Measurements from ENCODE around the gene CUEDC1. TPM values are rescaled to one million over a fixed set of nuclear protein-coding genes. Genes with fewer than 3 reads are reported as not detected.

The CUEDC1 gene
- total and polyA plus RNA-seq, 2 of the 13 experiments (the other 11 are each of a cell fraction or from before 2014, with no cell fraction given) = 7.4 to 12.9 TPM

GRCh38 chr17:57995076-57995956 is 40.1 kb upstream of the CUEDC1 start (continued):
- peak; percentile 5; the same call in 1 of the 2 replicates for TF ChIP-seq ZNF652 (CRISPR knock-in tag; IDR thresholded peaks at IDR 0.05; ENCODE audit: borderline replicate concordance, low read depth)
- TF ChIP-seq, protein P1, sequence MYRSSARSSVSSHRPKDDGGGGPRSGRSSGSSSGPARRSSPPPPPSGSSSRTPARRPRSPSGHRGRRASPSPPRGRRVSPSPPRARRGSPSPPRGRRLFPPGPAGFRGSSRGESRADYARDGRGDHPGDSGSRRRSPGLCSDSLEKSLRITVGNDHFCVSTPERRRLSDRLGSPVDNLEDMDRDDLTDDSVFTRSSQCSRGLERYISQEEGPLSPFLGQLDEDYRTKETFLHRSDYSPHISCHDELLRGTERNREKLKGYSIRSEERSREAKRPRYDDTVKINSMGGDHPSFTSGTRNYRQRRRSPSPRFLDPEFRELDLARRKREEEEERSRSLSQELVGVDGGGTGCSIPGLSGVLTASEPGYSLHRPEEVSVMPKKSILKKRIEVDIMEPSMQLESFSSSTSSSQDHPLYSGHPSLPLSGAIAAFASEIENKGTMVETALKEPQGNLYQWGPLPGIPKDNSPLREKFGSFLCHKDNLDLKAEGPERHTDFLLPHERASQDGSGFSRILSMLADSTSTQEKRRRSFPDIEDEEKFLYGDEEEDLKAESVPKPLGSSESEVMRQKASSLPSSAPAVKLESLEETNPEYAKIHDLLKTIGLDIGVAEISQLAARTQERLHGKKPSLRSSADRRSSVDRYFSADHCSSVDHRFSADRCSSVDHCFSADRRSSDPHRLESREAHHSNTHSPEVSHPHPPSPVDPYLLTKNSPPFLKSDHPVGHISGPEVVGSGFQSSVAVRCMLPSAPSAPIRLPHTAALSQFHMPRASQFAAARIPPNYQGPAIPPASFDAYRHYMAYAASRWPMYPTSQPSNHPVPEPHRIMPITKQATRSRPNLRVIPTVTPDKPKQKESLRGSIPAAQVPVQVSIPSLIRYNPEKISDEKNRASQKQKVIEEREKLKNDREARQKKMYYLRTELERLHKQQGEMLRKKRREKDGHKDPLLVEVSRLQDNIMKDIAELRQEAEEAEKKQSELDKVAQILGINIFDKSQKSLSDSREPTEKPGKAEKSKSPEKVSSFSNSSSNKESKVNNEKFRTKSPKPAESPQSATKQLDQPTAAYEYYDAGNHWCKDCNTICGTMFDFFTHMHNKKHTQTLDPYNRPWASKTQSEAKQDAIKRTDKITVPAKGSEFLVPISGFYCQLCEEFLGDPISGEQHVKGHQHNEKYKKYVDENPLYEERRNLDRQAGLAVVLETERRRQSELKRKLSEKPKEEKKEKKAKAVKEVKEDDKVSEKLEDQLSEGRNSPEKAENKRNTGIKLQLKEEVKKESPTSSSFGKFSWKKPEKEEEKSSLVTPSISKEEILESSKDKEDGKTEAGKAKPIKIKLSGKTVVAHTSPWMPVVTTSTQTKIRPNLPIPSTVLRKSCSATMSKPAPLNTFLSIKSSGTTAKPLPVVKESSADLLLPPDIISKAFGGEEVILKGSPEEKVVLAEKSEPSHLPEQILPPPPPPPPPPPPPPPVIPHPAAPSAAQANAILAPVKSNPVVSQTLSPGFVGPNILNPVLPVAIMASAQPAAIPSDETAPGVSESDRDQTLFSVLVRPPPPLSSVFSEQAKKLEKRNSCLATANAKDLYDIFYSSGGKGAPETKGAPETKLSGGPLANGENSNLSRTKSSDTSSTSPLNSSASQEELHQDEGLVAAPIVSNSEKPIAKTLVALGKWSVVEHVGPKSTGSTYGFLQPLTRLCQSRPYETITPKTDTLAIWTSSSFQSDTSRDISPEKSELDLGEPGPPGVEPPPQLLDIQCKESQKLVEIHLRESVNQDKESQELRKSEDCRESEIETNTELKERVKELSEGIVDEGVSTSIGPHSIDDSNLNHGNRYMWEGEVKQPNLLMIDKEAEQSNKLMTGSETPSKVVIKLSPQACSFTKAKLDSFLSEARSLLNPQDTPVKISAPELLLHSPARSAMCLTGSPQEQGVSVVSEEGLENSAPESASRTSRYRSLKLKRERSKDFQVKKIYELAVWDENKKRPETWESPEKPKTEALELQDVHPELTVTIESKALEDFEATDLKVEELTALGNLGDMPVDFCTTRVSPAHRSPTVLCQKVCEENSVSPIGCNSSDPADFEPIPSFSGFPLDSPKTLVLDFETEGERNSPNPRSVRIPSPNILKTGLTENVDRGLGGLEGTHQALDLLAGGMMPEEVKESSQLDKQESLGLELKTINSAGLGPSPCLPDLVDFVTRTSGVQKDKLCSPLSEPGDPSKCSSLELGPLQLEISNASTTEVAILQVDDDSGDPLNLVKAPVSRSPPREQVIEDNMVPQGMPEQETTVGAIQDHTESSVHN (CRISPR knock-in tag; IDR thresholded peaks at IDR 0.05) = no peak
- TF ChIP-seq ZNF232 (CRISPR knock-in tag; IDR thresholded peaks at IDR 0.05; ENCODE audit: borderline replicate concordance) = no peak
- no peak for TF ChIP-seq ZFP37 (CRISPR knock-in tag; IDR thresholded peaks at IDR 0.05; ENCODE audit: borderline replicate concordance)
- no peak for TF ChIP-seq RORA (CRISPR knock-in tag; IDR thresholded peaks at IDR 0.05)
- no peak for TF ChIP-seq TOPORS (CRISPR knock-in tag; IDR thresholded peaks at IDR 0.05)
- TF ChIP-seq ZNF710 (CRISPR knock-in tag; IDR thresholded peaks at IDR 0.05; ENCODE audit: borderline replicate concordance) = 0 out of 2 replicates have a peak, but pooled peaks have one; percentile 50
- no peak for TF ChIP-seq NONO (IDR thresholded peaks at IDR 0.05)
- peak; percentile 59; the same call in 1 of the 2 replicates for TF ChIP-seq NONO (CRISPR knock-in tag; conservative IDR thresholded peaks at IDR 0.05)
- TF ChIP-seq ZNF296 (CRISPR knock-in tag; conservative IDR thresholded peaks at IDR 0.05) = no peak
- no peak; the same call in 1 of the 2 replicates for TF ChIP-seq KAT7 (CRISPR knock-in tag; IDR thresholded peaks at IDR 0.05; ENCODE audit: borderline replicate concordance)
- no peak for TF ChIP-seq ZNF138 (CRISPR knock-in tag; IDR thresholded peaks at IDR 0.05; ENCODE audit: low read depth)
- TF ChIP-seq LCORL (IDR thresholded peaks at IDR 0.05) = no peak
- TF ChIP-seq LCORL (CRISPR knock-in tag; IDR thresholded peaks at IDR 0.05) = no peak
- TF ChIP-seq, protein P2, sequence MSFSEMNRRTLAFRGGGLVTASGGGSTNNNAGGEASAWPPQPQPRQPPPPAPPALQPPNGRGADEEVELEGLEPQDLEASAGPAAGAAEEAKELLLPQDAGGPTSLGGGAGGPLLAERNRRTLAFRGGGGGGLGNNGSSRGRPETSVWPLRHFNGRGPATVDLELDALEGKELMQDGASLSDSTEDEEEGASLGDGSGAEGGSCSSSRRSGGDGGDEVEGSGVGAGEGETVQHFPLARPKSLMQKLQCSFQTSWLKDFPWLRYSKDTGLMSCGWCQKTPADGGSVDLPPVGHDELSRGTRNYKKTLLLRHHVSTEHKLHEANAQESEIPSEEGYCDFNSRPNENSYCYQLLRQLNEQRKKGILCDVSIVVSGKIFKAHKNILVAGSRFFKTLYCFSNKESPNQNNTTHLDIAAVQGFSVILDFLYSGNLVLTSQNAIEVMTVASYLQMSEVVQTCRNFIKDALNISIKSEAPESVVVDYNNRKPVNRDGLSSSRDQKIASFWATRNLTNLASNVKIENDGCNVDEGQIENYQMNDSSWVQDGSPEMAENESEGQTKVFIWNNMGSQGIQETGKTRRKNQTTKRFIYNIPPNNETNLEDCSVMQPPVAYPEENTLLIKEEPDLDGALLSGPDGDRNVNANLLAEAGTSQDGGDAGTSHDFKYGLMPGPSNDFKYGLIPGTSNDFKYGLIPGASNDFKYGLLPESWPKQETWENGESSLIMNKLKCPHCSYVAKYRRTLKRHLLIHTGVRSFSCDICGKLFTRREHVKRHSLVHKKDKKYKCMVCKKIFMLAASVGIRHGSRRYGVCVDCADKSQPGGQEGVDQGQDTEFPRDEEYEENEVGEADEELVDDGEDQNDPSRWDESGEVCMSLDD (CRISPR knock-in tag; IDR thresholded peaks at IDR 0.05; ENCODE audit: borderline replicate concordance) = no peak
- no peak for TF ChIP-seq SNAI1 (CRISPR knock-in tag; IDR thresholded peaks at IDR 0.05; ENCODE audit: borderline replicate concordance)

All from HepG2 (cell line).